ENCODE results near the gene VSIG10. TPM values are rescaled to one million over a fixed set of nuclear protein-coding genes. Genes with fewer than 3 reads are reported as not detected.

The VSIG10 gene
- total RNA-seq, 1 donor from 2014 or later, result 9.6 TPM

DNA sequence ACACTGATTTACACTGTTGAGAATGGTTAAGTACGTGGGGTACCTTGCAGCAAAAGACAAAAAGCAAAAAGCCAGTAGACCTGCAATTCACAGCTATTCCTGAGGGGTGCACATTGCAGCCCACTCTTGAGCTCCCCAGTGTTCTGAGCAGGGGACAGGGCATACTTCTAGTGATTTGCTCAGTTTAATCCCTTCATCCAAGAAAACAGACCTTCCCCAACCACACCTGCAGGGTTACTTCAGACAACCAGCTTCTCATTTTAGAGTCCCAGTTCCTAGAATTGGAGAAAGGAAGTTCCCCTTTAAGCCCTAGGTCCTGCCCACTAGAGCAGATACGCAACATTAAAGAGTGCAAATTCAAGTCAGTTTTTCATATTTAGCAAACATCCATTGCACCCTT lies 39.2 kb downstream of the VSIG10 start:
- peak overlapping the region; percentile 99 for H3K4me3 Mint-ChIP-seq (ENCODE audit: low read depth)
- peaks cover 49% of the 10 kb centered on the region for H3K4me1 Mint-ChIP-seq (ENCODE audit: low read depth)
- H3K9me3 Mint-ChIP-seq, result no peaks in the 10 kb centered on the region
- DNase-seq (ENCODE audit: low spot score), result no peak
- H3K27ac Mint-ChIP-seq, result peak overlapping the region; percentile 72
- H3K36me3 Mint-ChIP-seq (ENCODE audit: low read depth), result peaks cover 14% of the 10 kb centered on the region
- H3K27me3 Mint-ChIP-seq (ENCODE audit: low read depth), result no peaks in the 10 kb centered on the region
- intact Hi-C loops (cut with micrococcal nuclease), result loop anchor here (5.0 kb wide), 5 partner anchors 38 to 313 kb away; partner anchors contain the start of genes KSR2, PEBP1, SUDS3 and VSIG10

DNA sequence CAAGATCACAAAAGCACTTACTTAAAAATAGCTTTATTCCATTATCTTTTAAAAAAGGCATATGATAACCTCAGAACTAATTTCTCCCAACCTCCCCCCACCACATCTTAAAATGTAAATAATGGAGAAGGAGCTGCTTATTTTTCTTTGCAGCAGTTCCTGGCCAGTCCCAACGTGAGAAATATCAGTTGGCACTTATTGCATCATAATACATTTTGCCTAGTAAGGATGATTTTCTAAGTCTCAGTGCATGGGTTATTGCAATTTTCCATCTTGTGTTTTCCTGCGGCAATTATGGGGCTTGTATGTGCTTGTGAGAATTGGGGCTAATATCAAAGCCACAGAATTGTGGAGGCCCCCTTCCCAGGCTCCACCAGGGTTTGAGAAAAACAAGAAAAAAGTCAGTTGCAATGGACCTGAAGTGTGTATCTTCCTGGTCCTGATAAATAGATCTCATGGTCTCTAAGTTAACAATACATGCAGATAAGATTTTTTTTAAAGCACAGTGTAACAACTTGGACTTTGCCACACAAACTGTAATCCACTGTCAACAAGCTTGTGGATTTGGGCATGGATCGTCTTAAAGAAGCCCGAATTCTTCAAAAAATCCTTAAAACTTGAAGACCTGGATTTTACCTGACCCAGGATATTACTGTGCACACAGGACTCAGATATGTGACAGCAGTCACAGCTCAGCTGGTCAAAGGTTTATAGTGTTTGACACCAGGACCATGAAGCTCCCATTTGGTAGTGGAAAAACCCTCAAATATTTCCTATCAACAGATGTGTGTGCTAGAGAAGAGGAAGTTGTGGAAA lies 40.0 kb downstream of the VSIG10 start:
- Mint-ChIP-seq H3K36me3 (ENCODE audit: low read depth) (peaks cover 16% of the 10 kb centered on the region), H3K4me3 (ENCODE audit: low read depth) (peak overlapping the region; percentile 99), H3K4me1 (ENCODE audit: low read depth) (peaks cover 56% of the 10 kb centered on the region), H3K27me3 (ENCODE audit: low read depth) (no peaks in the 10 kb centered on the region), H3K27ac (peak overlapping the region; percentile 69), H3K9me3 (no peaks in the 10 kb centered on the region)
- DNase-seq (ENCODE audit: low spot score), result no peak
- intact Hi-C loops (cut with micrococcal nuclease), result loop anchor here (5.0 kb wide), 5 partner anchors 39 to 314 kb away; partner anchors contain the start of genes KSR2, PEBP1, SUDS3 and VSIG10

GRCh38 chr12:118061873-118062843 lies 41.7 kb downstream of the VSIG10 start:
- DNase-seq (ENCODE audit: low spot score), result no peak
- H3K27me3 Mint-ChIP-seq (ENCODE audit: low read depth), result no peaks in the 10 kb centered on the region
- peaks cover 24% of the 10 kb centered on the region for H3K36me3 Mint-ChIP-seq (ENCODE audit: low read depth)
- intact Hi-C loops (cut with micrococcal nuclease), result loop anchor here (2.0 to 5.0 kb wide), 6 partner anchors 17 to 315 kb away; partner anchors contain the start of genes KSR2, PEBP1, SUDS3 and VSIG10
- peak overlapping the region; percentile 99 for H3K4me3 Mint-ChIP-seq (ENCODE audit: low read depth)
- H3K9me3 Mint-ChIP-seq, result no peaks in the 10 kb centered on the region
- H3K27ac Mint-ChIP-seq, result peak overlapping the region; percentile 99
- H3K4me1 Mint-ChIP-seq (ENCODE audit: low read depth), result peaks cover 49% of the 10 kb centered on the region

DNA sequence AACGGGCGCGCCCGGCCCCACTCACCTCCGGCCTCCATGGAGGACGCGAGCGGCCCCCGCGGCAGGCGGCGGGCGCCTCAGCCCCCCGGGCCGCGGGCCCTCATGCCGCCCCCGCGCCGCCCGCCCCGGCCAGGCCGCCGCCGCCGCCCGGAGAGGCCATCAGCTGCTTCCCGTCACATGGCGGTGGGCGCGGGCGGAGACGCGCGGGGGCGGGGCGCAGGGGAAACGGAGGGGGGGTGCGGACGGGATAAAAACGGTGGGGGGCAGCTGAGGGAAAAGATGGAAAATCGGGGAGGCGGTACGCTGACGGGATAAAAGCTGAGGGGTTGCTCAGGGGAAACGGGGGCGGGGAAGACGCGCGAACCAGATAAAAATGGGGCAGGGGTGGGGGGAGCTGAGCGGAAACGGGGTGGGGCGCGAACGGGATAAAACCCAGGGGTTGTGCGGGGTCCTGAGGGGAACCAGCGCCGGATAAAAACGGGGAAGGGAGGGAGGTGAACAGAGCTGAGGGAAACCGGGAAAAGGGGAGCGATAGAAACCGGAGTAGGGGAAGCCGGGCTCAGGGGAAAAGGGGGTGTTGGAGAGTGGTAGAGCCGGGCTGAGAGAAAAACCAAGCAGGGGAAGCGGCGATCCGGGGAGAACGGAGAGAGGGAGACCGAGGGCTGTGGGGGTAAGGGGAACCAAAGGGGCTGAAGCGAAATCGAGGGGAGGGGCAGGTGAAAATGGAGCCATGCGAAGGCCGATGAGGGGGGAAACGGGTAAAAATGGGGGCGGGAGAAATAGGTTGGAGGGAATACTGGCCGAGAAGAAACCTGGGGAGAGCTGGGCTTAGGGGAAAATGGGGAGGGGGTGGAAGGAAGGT lies 42.6 kb downstream of the VSIG10 start, which contains the start of gene WSB2:
Gene WSB2 (minus strand): TSS at position 169 of the 862 bp plus-strand sequence. CDS start 131 bp downstream, at position 38.
- peak within 1 kb of the TSS; percentile 99 for H3K4me3 Mint-ChIP-seq (ENCODE audit: low read depth)
- H3K4me1 Mint-ChIP-seq (ENCODE audit: low read depth), result peaks cover 50% of the 10 kb centered on the region
- peaks cover 24% of the 10 kb centered on the region for H3K36me3 Mint-ChIP-seq (ENCODE audit: low read depth)
- no peaks in the 10 kb centered on the region for H3K27me3 Mint-ChIP-seq (ENCODE audit: low read depth)
- intact Hi-C loops (cut with micrococcal nuclease), result loop anchor here (2.0 to 5.0 kb wide), 6 partner anchors 16 to 316 kb away; partner anchors contain the start of genes KSR2, PEBP1, SUDS3 and VSIG10
- H3K27ac Mint-ChIP-seq, result peak within 1 kb of the TSS; percentile 99
- H3K9me3 Mint-ChIP-seq, result no peaks in the 10 kb centered on the region
- DNase-seq (ENCODE audit: low spot score), result peak; percentile 32

GRCh38 chr12:118060301-118061010 lies 43.4 kb downstream of the VSIG10 start:
- Mint-ChIP-seq H3K9me3 (no peaks in the 10 kb centered on the region), H3K4me3 (ENCODE audit: low read depth) (peak overlapping the region; percentile 86), H3K4me1 (ENCODE audit: low read depth) (peaks cover 51% of the 10 kb centered on the region), H3K27me3 (ENCODE audit: low read depth) (no peaks in the 10 kb centered on the region), H3K36me3 (ENCODE audit: low read depth) (peaks cover 22% of the 10 kb centered on the region), H3K27ac (peak overlapping the region; percentile 91)
- intact Hi-C loops (cut with micrococcal nuclease), result loop anchor here (2.0 to 5.0 kb wide), 6 partner anchors 16 to 317 kb away; partner anchors contain the start of genes KSR2, PEBP1, SUDS3 and VSIG10
- peak; percentile 36 for DNase-seq (ENCODE audit: low spot score)

DNA sequence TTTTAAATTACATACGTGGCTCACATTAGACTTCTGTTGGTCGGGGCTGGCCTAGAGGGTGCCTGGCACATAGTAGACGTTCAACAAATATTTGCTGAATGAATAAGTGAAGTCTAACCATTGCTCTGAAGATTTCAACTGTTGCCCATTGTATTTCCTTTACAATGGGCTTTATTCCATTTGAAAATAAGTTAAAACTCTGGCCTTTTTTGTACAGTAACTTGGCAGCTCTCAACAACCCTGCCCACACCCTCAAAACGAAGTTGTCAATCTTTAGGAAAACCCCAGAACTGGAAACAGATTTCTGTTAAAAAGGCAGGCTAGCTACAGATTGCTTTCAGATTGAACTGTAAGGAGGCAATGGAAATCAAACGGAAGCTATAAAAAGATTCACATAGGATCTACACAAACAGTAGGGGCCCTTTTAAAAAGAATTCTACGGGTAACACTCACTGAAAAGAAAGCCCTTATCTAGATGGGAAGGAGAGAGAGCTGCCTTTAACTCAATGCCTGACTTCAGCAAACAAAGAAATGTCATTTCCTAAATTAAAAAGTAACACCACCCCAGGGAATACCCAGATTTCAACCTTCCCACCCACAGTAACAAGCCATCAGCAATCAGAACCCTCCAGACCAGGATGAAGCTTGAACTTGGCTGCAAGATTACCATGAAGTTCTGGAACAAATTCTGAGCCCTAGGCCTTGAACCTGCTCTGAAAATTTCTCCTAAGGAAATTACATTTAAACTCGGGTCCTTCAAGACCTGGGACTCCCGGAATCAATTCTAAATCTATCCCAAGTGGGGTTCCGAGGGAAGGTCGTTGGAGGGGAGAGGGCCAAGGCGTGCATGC lies 44.2 kb downstream of the VSIG10 start:
- Mint-ChIP-seq H3K4me1 (ENCODE audit: low read depth) (peaks cover 44% of the 10 kb centered on the region), H3K9me3 (no peaks in the 10 kb centered on the region), H3K4me3 (ENCODE audit: low read depth) (peak overlapping the region; percentile 86), H3K27ac (peak overlapping the region; percentile 91), H3K27me3 (ENCODE audit: low read depth) (no peaks in the 10 kb centered on the region), H3K36me3 (ENCODE audit: low read depth) (peaks cover 24% of the 10 kb centered on the region)
- DNase-seq (ENCODE audit: low spot score), result no peak
- intact Hi-C loops (cut with micrococcal nuclease), result loop anchor here (1.0 to 10.0 kb wide), 10 partner anchors 15 to 925 kb away; partner anchors contain the start of genes KSR2, PEBP1, RFC5 and SUDS3

- H3K4me1 Mint-ChIP-seq (ENCODE audit: low read depth), result peaks cover 37% of the 10 kb centered on the region
- H3K27ac Mint-ChIP-seq, result peak overlapping the region; percentile 91
- intact Hi-C loops (cut with micrococcal nuclease), result loop anchor here (1.0 to 10.0 kb wide), 4 partner anchors 24 to 924 kb away; partner anchors contain the start of gene RFC5
- H3K27me3 Mint-ChIP-seq (ENCODE audit: low read depth), result no peaks in the 10 kb centered on the region
- DNase-seq (ENCODE audit: low spot score), result no peak
- H3K4me3 Mint-ChIP-seq (ENCODE audit: low read depth), result no peak overlapping the region
- H3K36me3 Mint-ChIP-seq (ENCODE audit: low read depth), result peaks cover 23% of the 10 kb centered on the region
- no peaks in the 10 kb centered on the region for H3K9me3 Mint-ChIP-seq
These were observed 44.9 kb downstream of the VSIG10 start for GRCh38 chr12:118058881-118059280.

GRCh38 chr12:118058227-118058626 lies 45.6 kb downstream of the VSIG10 start:
- Mint-ChIP-seq H3K36me3 (ENCODE audit: low read depth) (peaks cover 23% of the 10 kb centered on the region), H3K9me3 (no peaks in the 10 kb centered on the region)

GRCh38 chr12:118055865-118056773 lies 47.7 kb downstream of the VSIG10 start:
- Mint-ChIP-seq H3K27ac (peak overlapping the region; percentile 48), H3K4me1 (ENCODE audit: low read depth) (peaks cover 51% of the 10 kb centered on the region), H3K4me3 (ENCODE audit: low read depth) (no peak overlapping the region), H3K27me3 (ENCODE audit: low read depth) (no peaks in the 10 kb centered on the region), H3K36me3 (ENCODE audit: low read depth) (peaks cover 36% of the 10 kb centered on the region), H3K9me3 (no peaks in the 10 kb centered on the region)
- intact Hi-C loops (cut with micrococcal nuclease), result loop anchor here (5.0 to 10.0 kb wide), 2 partner anchors 179 to 921 kb away; no protein-coding TSS in a partner anchor
- DNase-seq (ENCODE audit: low spot score), result no peak

More at GRCh38 chr12:118058227-118058626, 45.6 kb downstream of the VSIG10 start:
- intact Hi-C loops (cut with micrococcal nuclease), result loop anchor here (5.0 to 10.0 kb wide), 2 partner anchors 181 to 923 kb away; no protein-coding TSS in a partner anchor
- H3K27me3 Mint-ChIP-seq (ENCODE audit: low read depth), result no peaks in the 10 kb centered on the region
- H3K27ac Mint-ChIP-seq, result no peak overlapping the region
- peaks cover 39% of the 10 kb centered on the region for H3K4me1 Mint-ChIP-seq (ENCODE audit: low read depth)
- H3K4me3 Mint-ChIP-seq (ENCODE audit: low read depth), result no peak overlapping the region
- DNase-seq (ENCODE audit: low spot score), result no peak

All from activated T-helper 2 cell treated with anti-CD3 and anti-CD28 coated beads, Interferon-gamma antibody, Interleukin-2, Interleukin-4, amounts not matched to agents 10 μg/mL and 5 μg/mL and 100 μg/mL, durations not matched to agents 14 hours and 24 hours and 36 hours (primary cell).